Stimulated activated CD8-positive, alpha-beta memory T cell treated with anti-CD3 and anti-CD28 coated beads, Interleukin-4, amount 100 ng/mL, for 48 hours (primary cell): ENCODE data around the gene NKAIN2.

Source experiments
- DNase-seq: peaks from one replicate; pipeline ENCODE4 v3.0.0-alpha.2; 2020

Gene NKAIN2

DNA sequence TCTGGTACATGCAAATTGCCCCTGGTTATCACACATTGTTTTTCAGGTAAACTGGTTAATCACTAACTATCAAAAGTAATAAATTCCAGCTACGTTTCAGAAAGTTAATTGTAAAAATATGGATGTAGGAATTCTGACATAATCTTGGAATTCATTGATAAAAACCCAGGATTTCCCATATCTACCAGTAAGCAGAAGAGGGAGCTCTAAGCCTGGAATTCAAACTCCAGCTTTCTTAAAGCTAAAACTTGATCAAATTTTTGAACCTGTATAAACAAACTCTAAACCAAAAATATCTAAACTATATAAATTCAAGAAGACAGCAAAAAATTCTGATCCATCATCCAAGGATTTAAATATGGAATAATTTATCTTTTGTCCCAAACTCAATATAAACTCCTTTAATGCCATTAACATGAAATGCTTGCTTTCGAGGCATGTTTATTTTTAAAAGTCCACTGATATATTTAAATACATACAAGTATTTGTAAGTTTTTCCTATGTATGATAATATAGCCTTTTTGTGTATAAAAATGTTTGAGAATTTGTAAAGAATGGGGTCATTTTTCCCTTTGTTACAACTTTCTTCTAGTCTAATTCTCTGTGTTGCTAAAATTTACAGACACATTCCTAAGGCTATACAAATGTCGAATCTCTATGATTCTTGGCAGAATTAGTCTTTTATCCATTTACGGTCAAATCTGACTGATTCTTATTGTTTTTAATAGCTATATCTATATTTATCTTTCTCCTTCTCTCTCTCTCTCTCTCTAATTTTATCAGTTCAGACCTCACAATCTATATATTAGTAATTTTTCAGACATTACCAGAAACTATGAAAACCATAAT, 1067.2 kb downstream of the NKAIN2 start:
- DNase-seq = no peak

DNA sequence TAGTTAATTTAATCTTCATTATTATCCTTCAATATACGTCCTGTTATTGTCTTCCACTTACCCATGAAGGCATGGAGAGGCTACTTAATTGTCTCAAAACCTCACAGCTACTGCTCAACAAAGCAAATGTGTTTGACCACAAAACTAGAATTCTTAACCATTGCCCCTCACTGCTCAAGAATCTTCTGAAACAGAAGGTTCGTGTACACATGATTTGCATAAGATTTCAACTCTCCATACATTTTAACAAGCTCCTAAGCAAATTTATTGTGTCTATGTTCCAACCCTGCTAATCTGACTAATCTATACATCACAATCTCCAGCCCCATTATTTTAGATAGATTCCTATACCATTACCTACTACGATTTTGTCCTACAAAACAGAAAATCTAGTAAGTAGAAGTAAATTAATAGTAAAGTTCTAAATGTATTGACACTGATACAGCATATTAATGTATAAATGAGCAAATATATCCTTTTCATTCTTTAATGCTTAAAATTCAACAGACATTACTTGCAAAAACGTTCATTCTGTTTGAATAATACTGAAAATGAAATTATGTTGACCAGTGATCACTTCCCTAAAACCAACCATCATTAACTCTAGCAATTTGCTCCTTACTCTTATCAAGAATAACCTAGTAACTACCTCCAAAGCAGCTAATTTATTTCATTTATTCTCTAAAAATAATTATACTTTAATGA, 1068.8 kb downstream of the NKAIN2 start:
- no peak for DNase-seq

- DNase-seq = no peak
Observed at GRCh38 chr6:124873066-124873410, 1069.4 kb downstream of the NKAIN2 start.
